GM12878 (cell line): Measurements from ENCODE around the gene HPSE2. TPM values are rescaled to one million over a fixed set of nuclear protein-coding genes. Genes with fewer than 3 reads are reported as not detected.

Source experiments
- ATAC-seq: fragments of 200-7000 bp; cut with Tn5 transposase; 3 replicates; pipeline ENCODE4 v1.9.1; 2020; ENCODE audit warnings: mild to moderate bottlenecking, moderate library complexity
- BruUV-seq: library from RNA; stranded (reverse); fragments of 400-500 nt; replicated peaks from 2 replicates; lab custom pipeline; 2021; lab: Mats Ljungman, UMichigan
- CTCF ChIA-PET: fragments of 300-600 bp; sonication (Branson Sonifier 250); formaldehyde crosslinking; extraction: SDS; loops from one replicate; lab custom pipeline; 2021; ENCODE audit warnings: inconsistent platforms; lab: Yijun Ruan, JAX
- POLR2A ChIA-PET: fragments of 350-600 bp; formaldehyde crosslinking; extraction: SDS; loops from one replicate; lab custom pipeline; 2021; ENCODE audit warnings: inconsistent platforms; lab: Charles Lee
- RAD21 ChIA-PET: fragments of 300-600 bp; sonication (Branson Sonifier 250); formaldehyde crosslinking; loops from one replicate; lab custom pipeline; 2023; ENCODE audit warnings: antibody characterized with exemption; ENCODE audit not compliant: unreplicated experiment; lab: Charles Lee
- SMC1A ChIA-PET: fragments of 300-600 bp; sonication (Branson Sonifier 250); formaldehyde crosslinking; loops from one replicate; lab custom pipeline; 2023; ENCODE audit not compliant: unreplicated experiment, uncharacterized antibody; lab: Charles Lee
- DNase-seq: peaks from one replicate; pipeline ENCODE4 v3.0.0-alpha.2; 2011; ENCODE audit warnings: low read depth, low spot score
- FAIRE-seq: peaks from 3 replicates; lab custom pipeline; 2011; peaks lifted over from hg19 to GRCh38; lab: Jason Lieb, UNC
- H2AFZ ChIP-seq: 2 replicates; pipeline ENCODE4 v1.6.0; 2011; ENCODE audit warnings: low read depth, low read length, control low read depth; ENCODE audit not compliant: control insufficient read depth
- H3K27ac ChIP-seq: 2 replicates; pipeline ENCODE4 v1.5.1; 2011; ENCODE audit warnings: control low read depth; ENCODE audit not compliant: control insufficient read depth, insufficient read depth
- H3K27me3 ChIP-seq, 2 experiments: replicated peaks in 1 of 2; 2 replicates each; pipeline versions ENCODE4 v1.6.0 to v1.6.1; 2011; ENCODE audit warnings: low read length in 1 of 2; ENCODE audit not compliant: control insufficient read depth in 2 of 2, insufficient read depth in 2 of 2
- H3K36me3 ChIP-seq, 2 experiments: 2 replicates each; pipeline ENCODE4 v1.5.1; 2011; ENCODE audit warnings: low read length in 1 of 2; ENCODE audit not compliant: control insufficient read depth in 2 of 2, insufficient read depth in 2 of 2
- H3K4me1 ChIP-seq: 2 replicates; pipeline ENCODE4 v1.6.1; 2011; ENCODE audit warnings: mild to moderate bottlenecking, low read length, moderate library complexity, mixed read lengths; ENCODE audit not compliant: control insufficient read depth, insufficient read depth
- H3K4me2 ChIP-seq: 2 replicates; pipeline ENCODE4 v1.6.0; 2011; ENCODE audit warnings: control low read depth; ENCODE audit not compliant: control insufficient read depth, insufficient read depth
- H3K4me3 ChIP-seq: fragments of 200-600 bp; sonication (generic); 2 replicates; pipeline ENCODE4 v1.5.1; 2016
- H3K79me2 ChIP-seq: 2 replicates; pipeline ENCODE4 v1.6.0; 2011; ENCODE audit warnings: low read length; ENCODE audit not compliant: control insufficient read depth, insufficient read depth
- H3K9ac ChIP-seq: 2 replicates; pipeline ENCODE4 v1.8.0; 2011; ENCODE audit warnings: low read length, control low read depth, mixed read lengths; ENCODE audit not compliant: control insufficient read depth, insufficient read depth
- H3K9me3 ChIP-seq: replicated peaks from 3 replicates; pipeline ENCODE4 v1.5.1; 2011; ENCODE audit warnings: mild to moderate bottlenecking, low read length; ENCODE audit not compliant: control insufficient read depth, insufficient read depth
- H4K20me1 ChIP-seq: 2 replicates; pipeline ENCODE4 v1.6.0; 2011; ENCODE audit not compliant: control insufficient read depth, insufficient read depth
- ASH2L ChIP-seq: fragments of 300-600, 200-600 bp; sonication (generic); IDR thresholded peaks from 2 replicates; pipeline ENCODE4 v1.6.1; 2017; ENCODE audit warnings: low read depth, mild to moderate bottlenecking, borderline replicate concordance
- CHD1 ChIP-seq: IDR thresholded peaks from 2 replicates; pipeline ENCODE4 v1.6.1; 2012; ENCODE audit warnings: low read depth, low read length, improper control_type of control experiment
- CHD4 ChIP-seq: fragments of 200-600 bp; sonication (generic); IDR thresholded peaks from 2 replicates; pipeline ENCODE4 v1.6.1; 2016; ENCODE audit warnings: mild to moderate bottlenecking
- CREM ChIP-seq: IDR thresholded peaks from 2 replicates; pipeline ENCODE4 v1.6.1; 2014; ENCODE audit warnings: antibody characterized with exemption, low read depth
- HDAC2 ChIP-seq: fragments of 200-600 bp; sonication (generic); IDR thresholded peaks from 2 replicates; pipeline ENCODE4 v1.6.1; 2017
- MAX ChIP-seq: IDR thresholded peaks from 2 replicates; pipeline ENCODE4 v1.6.1; 2012; ENCODE audit warnings: low read depth, low read length, improper control_type of control experiment
- NFXL1 ChIP-seq: fragments of 450-650 bp; IDR thresholded peaks from 2 replicates; pipeline ENCODE4 v1.6.1; 2017; ENCODE audit warnings: antibody characterized with exemption, mild to moderate bottlenecking, borderline replicate concordance
- NRF1 ChIP-seq: conservative IDR thresholded peaks from 2 replicates; pipeline ENCODE4 v1.6.1; 2011; ENCODE audit warnings: mild to moderate bottlenecking, low read depth, low read length, improper control_type of control experiment
- PKNOX1 ChIP-seq: fragments of 450-650 bp; IDR thresholded peaks from 2 replicates; pipeline ENCODE4 v1.6.1; 2016; ENCODE audit warnings: mild to moderate bottlenecking
- ZBTB4 ChIP-seq: fragments of 450-650 bp; formaldehyde crosslinking; IDR thresholded peaks from 2 replicates; pipeline ENCODE4 v1.4.0; 2022; ENCODE audit warnings: mild to moderate bottlenecking, moderate library complexity
- WGBS: methylation state at CpG from one replicate; pipeline ENCODE4 v1.1.6; 2016; ENCODE audit warnings: low lambda C conversion rate; ENCODE audit not compliant: insufficient replicate concordance, insufficient coverage; ENCODE audit errors: missing lambda C conversion rate; 5-methylcytosine and 5-hydroxymethylcytosine counted together
- in situ Hi-C: fragments of 300-500 bp; cut with MboI; formaldehyde crosslinking; loops from 9 replicates; pipeline ENCODE4 v1.14.3; 2018; ENCODE audit warnings: mixed read lengths
- intact Hi-C: fragments of 100-400 bp; cut with micrococcal nuclease; formaldehyde crosslinking; loops from one replicate; pipeline ENCODE4 v1.14.2; 2022; ENCODE audit not compliant: unreplicated experiment
- polyA plus RNA-seq, 11 experiments: library from polyadenylated mRNA; depleted of rRNA in 4 of 11; unstranded in 6 of 11; stranded (reverse) in 5 of 11; fragments of >200 nt; fragmentation: Nextera tagmentation in 4 of 11; fragmentation: Illumina TruSeq in 1 of 11; extraction: Ambion mirVana in 4 of 11; extraction: Trizol in 1 of 11; gene quantifications; 1 replicate in 1 of 11; 2 replicates in 10 of 11; pipeline versions ENCODE4 v1.2.1 to v1.2.3, GENCODE V29; 2011 to 2016; ENCODE audit warnings: inconsistent platforms in 2 of 11, missing spikeins in 2 of 11, low read depth in 1 of 11
- total RNA-seq, 4 experiments: library from RNA; depleted of rRNA in 3 of 4; stranded (reverse); fragments of >200 nt in 3 of 4; fragmentation: Illumina TruSeq in 1 of 4; extraction: Trizol in 1 of 4; gene quantifications; 2 replicates each; pipeline versions ENCODE4 v1.2.1 to v1.2.3, GENCODE V29; 2013 to 2021

The HPSE2 gene
- total and polyA plus RNA-seq, 10 of the 15 experiments (the other 5 are each of a cell fraction or from before 2014, with no cell fraction given): 0.06 TPM; not detected in 9

- no peak for FAIRE-seq
- CTCF ChIA-PET: interaction anchor here (0.6 to 1.3 kb wide), 3 partner anchors 17 to 51 kb away, joined by 3 to 4 read pairs (median 3); no protein-coding TSS in a partner anchor
- POLR2A ChIA-PET: no interaction called here
- intact Hi-C loops (no loop called here), in situ Hi-C loops (no loop called here)
- H3K79me2 ChIP-seq: no peaks in the 10 kb centered on the region
- H3K36me3 ChIP-seq: peaks cover 10 to 13% of the 10 kb centered on the region in 2 experiments; a peak in 3 of 4 replicates
- no TSS peak for BruUV-seq
- no peak for ATAC-seq
- no peaks in the 10 kb centered on the region for H3K27me3 ChIP-seq
- no peak overlapping the region for H3K4me2 ChIP-seq
- no peak overlapping the region for H3K27ac ChIP-seq
- H2AFZ ChIP-seq: no peak overlapping the region
- H3K9ac ChIP-seq: no peak overlapping the region
- no peak for TF ChIP-seq HDAC2
- TF ChIP-seq ASH2L: no peak
- TF ChIP-seq CHD4: no peak
- TF ChIP-seq NFXL1: no peak
- TF ChIP-seq MAX: no peak
- TF ChIP-seq NRF1: no peak
- no peak for TF ChIP-seq CREM
- TF ChIP-seq PKNOX1: no peak
- TF ChIP-seq CHD1: no peak
- no peak for TF ChIP-seq ZBTB4
- H3K4me1 ChIP-seq: peaks cover 5% of the 10 kb centered on the region
- RAD21 ChIA-PET: no interaction called here
- WGBS: 95% methylated on average over 10 of the region's 10 CpGs
- no peak overlapping the region for H3K4me3 ChIP-seq
- DNase-seq: no peak
- H4K20me1 ChIP-seq: no peaks in the 10 kb centered on the region
- no peaks in the 10 kb centered on the region for H3K9me3 ChIP-seq
- SMC1A ChIA-PET: interaction anchor here (0.7 kb wide), 1 partner anchor 75 kb away, joined by 3 read pairs; no protein-coding TSS in a partner anchor
These were observed 813.5 kb downstream of the HPSE2 start for GRCh38 chr10:98422182-98422581.
